Activated CD8-positive, alpha-beta memory T cell treated with anti-CD3 and anti-CD28 coated beads, Interleukin-2, amount 50 U/mL, for 1 hour (primary cell): Measurements from ENCODE around the gene TXNDC9.
"Not testable (repeated sequence)": the region's sequence is repeated elsewhere in the genome, so short reads cannot be mapped to it uniquely, and the experiment has no call there.

ENCODE experiments used
- DNase-seq: peaks from one replicate; pipeline ENCODE4 v3.0.0-alpha.2; 2020; ENCODE audit errors: extremely low read depth

The TXNDC9 gene

GRCh38 chr2:99325384-99325783 lies 10.7 kb downstream of the TXNDC9 start:
- DNase-seq = no peak

- not testable (repeated sequence) for DNase-seq
Observed at GRCh38 chr2:99317873-99318200, 18.3 kb downstream of the TXNDC9 start.

- no peak for DNase-seq
Observed at GRCh38 chr2:99317161-99317872, 18.8 kb downstream of the TXNDC9 start.

GRCh38 chr2:99301097-99301496 lies 35.0 kb downstream of the TXNDC9 start, which contains the start of gene LYG1:
TSS of gene LYG1 (minus strand) at chr2:99301197. CDS start at chr2:99295670, 5,527 bp downstream.
- not testable (repeated sequence) for DNase-seq

GRCh38 chr2:99299580-99299979 lies 36.6 kb downstream of the TXNDC9 start:
- DNase-seq = no peak

GRCh38 chr2:99297994-99298393 lies 38.1 kb downstream of the TXNDC9 start:
- DNase-seq = no peak

GRCh38 chr2:99285526-99285925 lies 50.6 kb downstream of the TXNDC9 start:
- no peak for DNase-seq

- DNase-seq = no peak
Observed at GRCh38 chr2:99279969-99280695, 56.0 kb downstream of the TXNDC9 start.

- no peak for DNase-seq
Observed at GRCh38 chr2:99278793-99279291, 57.3 kb downstream of the TXNDC9 start.

- not testable (repeated sequence) for DNase-seq
Observed at GRCh38 chr2:99278195-99278765, 57.9 kb downstream of the TXNDC9 start.

- no peak for DNase-seq
Observed at GRCh38 chr2:99275882-99276281, 60.3 kb downstream of the TXNDC9 start.
